CD4-positive, alpha-beta memory T cell (primary cell): Measurements from ENCODE around the gene ZFPL1. TPM values are rescaled to one million over a fixed set of nuclear protein-coding genes. Genes with fewer than 3 reads are reported as not detected.
A peak's percentile ranks its signal among the peaks of the same experiment; 100 is the strongest.

Experiments used
- CTCF ChIA-PET: fragments of 350-600 bp; sonication (Branson Sonifier 250); formaldehyde crosslinking; loops from one replicate; lab custom pipeline; 2021; ENCODE audit warnings: inconsistent platforms; ENCODE audit not compliant: partially characterized antibody; lab: Charles Lee
- POLR2A ChIA-PET: fragments of 350-600 bp; sonication (Branson Sonifier 250); formaldehyde crosslinking; loops from one replicate; lab custom pipeline; 2021; ENCODE audit not compliant: partially characterized antibody; lab: Charles Lee
- DNase-seq, 5 donors: peaks; one replicate each; pipeline versions ENCODE4 v3.0.0 to v3.0.0-alpha.2; 2020 to 2022; ENCODE audit warnings: mixed read lengths in 1 of 5
- H3K27ac ChIP-seq: one replicate; pipeline ENCODE4 v1.7.0; 2013; ENCODE audit warnings: low read depth, low read length
- H3K27me3 ChIP-seq: 2 replicates; pipeline ENCODE4 v1.7.0; 2013; ENCODE audit warnings: mild to moderate bottlenecking, low read length, moderate library complexity; ENCODE audit not compliant: insufficient read depth
- H3K36me3 ChIP-seq: 2 replicates; pipeline ENCODE4 v1.7.0; 2013; ENCODE audit warnings: mild to moderate bottlenecking, low read length, moderate library complexity; ENCODE audit not compliant: insufficient read depth
- H3K4me1 ChIP-seq: 2 replicates; pipeline ENCODE4 v1.7.0; 2013; ENCODE audit warnings: mild to moderate bottlenecking, low read length, moderate library complexity; ENCODE audit not compliant: insufficient read depth
- H3K4me3 ChIP-seq, 2 donors: one replicate each; pipeline ENCODE4 v1.7.0; 2013; ENCODE audit warnings: low read length in 2 of 2, mild to moderate bottlenecking in 1 of 2
- H3K9me3 ChIP-seq, 2 donors: one replicate each; pipeline ENCODE4 v1.7.0; 2013; ENCODE audit warnings: low read length in 2 of 2, control low read depth in 1 of 2; ENCODE audit not compliant: control insufficient read depth in 1 of 2
- H3K27ac Mint-ChIP-seq, 7 donors: one replicate each; pipeline ENCODE4 v1.8.0; 2020 to 2021; ENCODE audit warnings: mixed read lengths in 7 of 7, mild to moderate bottlenecking in 6 of 7, inconsistent platforms in 3 of 7, moderate library complexity in 3 of 7
- H3K27me3 Mint-ChIP-seq, 2 donors: one replicate each; pipeline ENCODE4 v1.8.0; 2020 to 2021; ENCODE audit warnings: mixed read lengths in 2 of 2
- H3K36me3 Mint-ChIP-seq, 2 donors: one replicate each; pipeline ENCODE4 v1.8.0; 2020 to 2021; ENCODE audit warnings: mixed read lengths in 2 of 2, inconsistent platforms in 1 of 2, mild to moderate bottlenecking in 1 of 2
- H3K4me1 Mint-ChIP-seq, 4 donors: one replicate each; pipeline ENCODE4 v1.8.0; 2020 to 2021; ENCODE audit warnings: mixed read lengths in 4 of 4, mild to moderate bottlenecking in 1 of 4
- H3K4me3 Mint-ChIP-seq, 8 donors: one replicate each; pipeline ENCODE4 v1.8.0; 2020 to 2021; ENCODE audit warnings: mixed read lengths in 8 of 8, mild to moderate bottlenecking in 7 of 8, moderate library complexity in 6 of 8, inconsistent platforms in 3 of 8
- H3K9me3 Mint-ChIP-seq, 8 donors: one replicate each; pipeline ENCODE4 v1.8.0; 2020 to 2021; ENCODE audit warnings: mixed read lengths in 8 of 8, mild to moderate bottlenecking in 5 of 8, inconsistent platforms in 3 of 8, moderate library complexity in 1 of 8
- intact Hi-C: fragments of 100-400 bp; cut with micrococcal nuclease; formaldehyde crosslinking; loops from one replicate; pipeline ENCODE4 v1.15.1; 2023
- polyA plus RNA-seq, 2 donors: library from polyadenylated mRNA; unstranded; fragments of 300-500 nt; fragmentation: Illumina TruSeq; gene quantifications; one replicate each; pipeline ENCODE4 v1.2.3, GENCODE V29; 2021
- total RNA-seq, 2 experiments: library from RNA; stranded (reverse); gene quantifications; one replicate each; pipeline ENCODE4 v1.2.3, GENCODE V29; 2021

ZFPL1 gene
- total and polyA plus RNA-seq, 4 experiments from 2014 or later = 28.7 to 51.9 (median 39.8) TPM

DNA sequence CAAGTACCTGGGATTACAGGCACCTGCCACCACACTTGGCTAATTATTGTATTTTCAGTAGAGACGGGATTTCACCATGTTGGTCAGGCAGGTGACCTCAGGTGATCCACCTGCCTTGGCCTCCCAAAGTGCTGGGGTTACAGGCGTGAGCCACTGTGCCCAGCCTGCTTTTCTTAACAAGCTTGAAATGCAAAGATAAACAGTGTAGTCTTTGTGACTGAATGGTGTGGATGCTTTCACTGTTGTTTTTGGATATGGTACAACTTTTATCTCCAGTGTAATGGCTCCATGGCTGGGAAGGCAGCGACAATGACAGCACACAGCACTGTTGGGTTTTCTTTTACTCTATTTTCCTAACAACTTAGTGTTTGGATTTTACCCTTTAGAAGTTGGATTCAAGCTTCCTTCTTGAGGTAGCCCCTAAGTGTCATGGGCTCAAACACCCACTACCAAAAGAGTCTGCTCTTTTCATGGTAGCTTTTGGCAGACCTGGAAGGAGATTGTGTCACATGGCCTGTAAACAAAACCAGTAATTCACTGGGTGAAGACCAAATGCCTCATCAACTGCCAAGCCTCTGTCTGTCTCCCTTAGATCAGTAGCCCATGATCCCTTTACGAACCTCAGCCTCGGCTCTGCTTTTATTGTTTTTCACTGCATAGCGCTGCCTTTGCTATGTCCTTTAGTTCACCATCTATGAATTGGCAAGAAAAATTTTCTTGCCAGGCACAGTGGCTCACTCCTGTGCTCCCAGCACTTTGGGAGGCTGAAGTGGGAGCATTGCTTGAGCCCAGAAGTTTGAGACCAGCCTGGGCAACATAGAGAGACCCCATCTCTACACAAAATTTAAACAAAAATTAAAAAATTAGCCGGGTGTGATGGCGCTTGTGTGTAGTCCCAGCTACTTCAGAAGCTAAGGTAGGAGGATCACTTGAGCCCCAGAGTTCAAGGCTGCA is 18.4 kb downstream of the ZFPL1 start:
- Mint-ChIP-seq H3K4me3 (no peak overlapping the region), H3K27me3 (no peaks in the 10 kb centered on the region), H3K9me3 (no peaks in the 10 kb centered on the region), H3K4me1 (peaks cover 11 to 22% (median 17%) of the 10 kb centered on the region in 4 donors), H3K36me3 (peaks cover 22 to 49% of the 10 kb centered on the region in 2 donors), H3K27ac (peak overlapping the region in 1 of 7 donors; percentile 19)
- no peak overlapping the region for H3K4me3 ChIP-seq
- DNase-seq = no peak
- CTCF ChIA-PET = interaction anchor here (1.0 to 2.3 kb wide), 5 partner anchors 8 to 213 kb away, joined by 3 to 5 read pairs (median 4); partner anchors contain the start of genes ARL2, CDC42EP2, TM7SF2 and ZNHIT2
- intact Hi-C loops = no loop called here
- peaks cover 5% of the 10 kb centered on the region for H3K4me1 ChIP-seq
- POLR2A ChIA-PET = interaction anchor here (0.7 to 17.5 kb wide), 3 partner anchors 13 to 88 kb away, joined by 3 to 320 read pairs (median 4); partner anchors contain the start of genes ARL2, FAU, MRPL49 and TM7SF2
- H3K9me3 ChIP-seq = no peaks in the 10 kb centered on the region
- no peaks in the 10 kb centered on the region for H3K27me3 ChIP-seq
- no peak overlapping the region for H3K27ac ChIP-seq
- H3K36me3 ChIP-seq = no peaks in the 10 kb centered on the region

DNA sequence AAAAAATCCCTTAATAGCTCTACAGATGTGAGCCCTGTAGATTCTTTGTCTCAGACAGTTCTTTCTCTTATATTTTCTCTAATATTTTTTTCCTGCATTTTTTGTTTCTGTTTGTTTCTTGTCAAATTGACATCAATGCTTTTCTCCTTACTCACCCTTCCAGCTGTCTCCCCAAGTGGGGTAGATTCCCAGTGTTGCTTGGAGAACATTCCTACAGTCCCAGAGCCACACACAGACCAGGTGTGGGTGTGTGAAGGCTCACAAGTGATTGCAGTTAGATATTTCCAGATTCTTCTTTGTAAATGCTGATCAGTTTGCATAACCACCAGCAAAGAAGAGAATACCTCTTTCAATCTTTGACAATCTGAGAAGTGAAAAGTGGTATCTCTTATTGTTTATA is 19.5 kb downstream of the ZFPL1 start:
- DNase-seq = no peak
- H3K27ac ChIP-seq = no peak overlapping the region
- no peak overlapping the region for H3K4me3 Mint-ChIP-seq
- H3K36me3 ChIP-seq = no peaks in the 10 kb centered on the region
- H3K27me3 ChIP-seq = no peaks in the 10 kb centered on the region
- peaks cover 19 to 46% of the 10 kb centered on the region in 2 donors for H3K36me3 Mint-ChIP-seq
- peaks cover 9 to 17% (median 13%) of the 10 kb centered on the region in 4 donors for H3K4me1 Mint-ChIP-seq
- H3K9me3 Mint-ChIP-seq = no peaks in the 10 kb centered on the region
- intact Hi-C loops = no loop called here
- H3K27ac Mint-ChIP-seq = peak overlapping the region in 2 of 7 donors; percentile 17 to 23
- POLR2A ChIA-PET = interaction anchor here (1.3 to 17.5 kb wide), 2 partner anchors 12 to 89 kb away, joined by 4 to 320 read pairs; partner anchors contain the start of genes ARL2, FAU, MRPL49 and TM7SF2
- H3K9me3 ChIP-seq = no peaks in the 10 kb centered on the region
- no peaks in the 10 kb centered on the region for H3K27me3 Mint-ChIP-seq
- no peak overlapping the region for H3K4me3 ChIP-seq
- CTCF ChIA-PET = interaction anchor here (1.0 to 2.3 kb wide), 4 partner anchors 8 to 211 kb away, joined by 3 to 5 read pairs (median 4); partner anchors contain the start of genes ARL2, CDC42EP2, TM7SF2 and ZNHIT2
- no peaks in the 10 kb centered on the region for H3K4me1 ChIP-seq

DNA sequence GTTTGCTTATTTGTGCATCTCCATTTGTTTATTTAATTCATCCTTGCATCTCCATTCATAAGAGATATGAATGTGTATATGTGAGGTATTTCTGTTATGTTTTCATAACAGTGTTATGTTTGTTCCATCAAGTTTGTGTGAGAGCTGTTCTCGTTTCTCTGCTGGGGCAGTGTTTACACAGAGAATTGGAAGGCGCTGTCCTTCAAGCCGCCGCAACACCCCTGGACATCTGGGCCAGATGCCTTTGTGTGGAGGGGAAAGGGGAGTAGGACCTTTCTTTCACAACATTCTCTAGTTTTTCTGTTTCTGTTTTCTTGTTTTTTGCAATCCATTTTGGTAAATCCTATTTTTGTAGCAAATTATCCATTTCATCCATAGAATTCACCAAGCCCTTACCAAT is 20.6 kb downstream of the ZFPL1 start:
- H3K36me3 Mint-ChIP-seq = peaks cover 16 to 39% of the 10 kb centered on the region in 2 donors

DNA sequence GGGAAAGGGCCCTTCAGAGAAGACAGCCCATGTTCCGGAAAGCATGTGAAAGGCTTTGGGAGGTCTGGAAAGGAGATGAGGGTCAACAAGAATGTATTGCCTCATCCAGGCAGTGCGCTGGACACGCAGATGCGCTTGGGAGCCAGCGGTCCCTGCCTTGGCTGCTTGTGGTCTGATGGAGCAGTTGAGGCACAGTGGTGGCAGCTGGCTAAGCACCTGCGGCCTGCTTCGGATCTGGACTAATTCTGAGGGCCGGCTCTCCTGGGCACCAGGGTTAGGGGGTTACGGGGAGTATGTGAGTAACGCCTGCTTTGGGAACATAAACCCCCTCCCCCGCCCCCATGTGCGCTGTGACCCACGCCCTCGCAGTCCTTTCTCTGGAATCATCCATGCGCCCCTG is 23.1 kb downstream of the ZFPL1 start:
- Histone ChIP-seq H3K9me3 (no peaks in the 10 kb centered on the region), H3K27ac (no peak overlapping the region), H3K4me3 (no peak overlapping the region), H3K4me1 (peaks cover 17% of the 10 kb centered on the region), H3K27me3 (no peaks in the 10 kb centered on the region), H3K36me3 (peaks cover 16% of the 10 kb centered on the region)
- H3K4me3 Mint-ChIP-seq = no peak overlapping the region
- peaks cover 13 to 32% (median 26%) of the 10 kb centered on the region in 4 donors for H3K4me1 Mint-ChIP-seq
- H3K27me3 Mint-ChIP-seq = no peaks in the 10 kb centered on the region
- H3K27ac Mint-ChIP-seq = peak overlapping the region in 1 of 7 donors; percentile 32
- ChIA-PET POLR2A (interaction anchor here (2.0 to 15.5 kb wide), 2 partner anchors 10 to 14 kb away, joined by 7 to 320 read pairs; partner anchors contain the start of genes FAU, MRPL49 and VPS51), CTCF (no interaction called here)
- intact Hi-C loops = no loop called here
- DNase-seq = no peak
- peaks cover 20 to 43% of the 10 kb centered on the region in 2 donors for H3K36me3 Mint-ChIP-seq
- no peaks in the 10 kb centered on the region for H3K9me3 Mint-ChIP-seq

More for the DNA sequence above, 20.6 kb downstream of the ZFPL1 start:
- peaks cover 11% of the 10 kb centered on the region for H3K36me3 ChIP-seq
- ChIA-PET POLR2A (interaction anchor here (17.5 kb wide), 1 partner anchor 10 kb away, joined by 320 read pairs; the partner anchor contains the start of genes FAU, MRPL49, TM7SF2 and ZNHIT2), CTCF (interaction anchor here (0.6 to 0.7 kb wide), 2 partner anchors 8 to 53 kb away, joined by 3 read pairs; no protein-coding TSS in a partner anchor)
- Mint-ChIP-seq H3K4me1 (peaks cover 5 to 13% (median 10%) of the 10 kb centered on the region in 4 donors), H3K4me3 (no peak overlapping the region), H3K27ac (peak overlapping the region in 2 of 7 donors; percentile 20 to 41), H3K27me3 (no peaks in the 10 kb centered on the region), H3K9me3 (no peaks in the 10 kb centered on the region)
- no peak overlapping the region for H3K4me3 ChIP-seq
- no peaks in the 10 kb centered on the region for H3K27me3 ChIP-seq
- DNase-seq = no peak
- no peaks in the 10 kb centered on the region for H3K4me1 ChIP-seq
- intact Hi-C loops = no loop called here
- H3K9me3 ChIP-seq = no peaks in the 10 kb centered on the region
- no peak overlapping the region for H3K27ac ChIP-seq

DNA sequence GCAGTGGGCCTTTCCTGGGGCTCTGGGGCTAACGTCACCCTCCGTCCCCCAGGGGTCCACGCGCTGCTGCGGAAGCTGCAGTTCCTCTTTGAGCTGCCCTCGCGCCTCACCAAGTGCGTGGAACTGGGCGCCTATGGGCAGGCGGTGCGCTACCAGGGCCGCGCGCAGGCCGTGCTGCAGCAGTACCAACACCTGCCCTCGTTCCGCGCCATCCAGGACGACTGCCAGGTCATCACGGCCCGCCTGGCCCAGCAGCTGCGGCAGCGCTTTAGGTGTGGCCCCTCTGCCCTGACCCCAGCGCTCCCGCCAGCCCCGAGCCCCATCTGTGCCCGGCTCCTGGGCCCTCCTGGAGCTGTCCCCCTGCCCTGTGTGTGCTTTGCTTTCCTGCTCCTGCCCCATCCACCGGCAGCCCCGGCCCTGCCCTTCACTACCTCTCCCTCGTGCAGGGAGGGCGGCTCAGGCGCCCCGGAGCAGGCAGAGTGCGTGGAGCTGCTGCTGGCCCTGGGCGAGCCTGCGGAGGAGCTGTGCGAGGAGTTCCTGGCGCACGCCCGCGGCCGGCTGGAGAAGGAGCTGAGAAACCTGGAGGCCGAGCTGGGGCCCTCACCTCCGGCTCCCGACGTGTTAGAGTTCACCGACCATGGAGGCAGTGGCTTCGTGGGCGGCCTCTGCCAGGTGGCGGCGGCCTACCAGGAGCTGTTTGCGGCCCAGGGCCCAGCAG is 23.9 kb downstream of the ZFPL1 start:
- Mint-ChIP-seq H3K9me3 (no peaks in the 10 kb centered on the region), H3K4me3 (no peak overlapping the region), H3K36me3 (peaks cover 20 to 40% of the 10 kb centered on the region in 2 donors), H3K27me3 (no peaks in the 10 kb centered on the region), H3K4me1 (peaks cover 13 to 35% (median 28%) of the 10 kb centered on the region in 4 donors), H3K27ac (no peak overlapping the region)
- no peaks in the 10 kb centered on the region for H3K9me3 ChIP-seq
- peaks cover 16% of the 10 kb centered on the region for H3K36me3 ChIP-seq
- ChIA-PET CTCF (interaction anchor here (4.8 to 6.8 kb wide), 3 partner anchors 10 to 73 kb away, joined by 33 to 70 read pairs (median 55); partner anchors contain the start of genes CAPN1, FAU, MRPL49 and VPS51), POLR2A (interaction anchor here (1.8 to 15.5 kb wide), 3 partner anchors 9 to 13 kb away, joined by 7 to 320 read pairs (median 12); partner anchors contain the start of genes FAU, MRPL49, VPS51 and ZNHIT2)
- H3K4me1 ChIP-seq = peaks cover 20% of the 10 kb centered on the region
- intact Hi-C loops = no loop called here
- no peak for DNase-seq
- no peak overlapping the region for H3K4me3 ChIP-seq
- H3K27me3 ChIP-seq = no peaks in the 10 kb centered on the region
- H3K27ac ChIP-seq = no peak overlapping the region

DNA sequence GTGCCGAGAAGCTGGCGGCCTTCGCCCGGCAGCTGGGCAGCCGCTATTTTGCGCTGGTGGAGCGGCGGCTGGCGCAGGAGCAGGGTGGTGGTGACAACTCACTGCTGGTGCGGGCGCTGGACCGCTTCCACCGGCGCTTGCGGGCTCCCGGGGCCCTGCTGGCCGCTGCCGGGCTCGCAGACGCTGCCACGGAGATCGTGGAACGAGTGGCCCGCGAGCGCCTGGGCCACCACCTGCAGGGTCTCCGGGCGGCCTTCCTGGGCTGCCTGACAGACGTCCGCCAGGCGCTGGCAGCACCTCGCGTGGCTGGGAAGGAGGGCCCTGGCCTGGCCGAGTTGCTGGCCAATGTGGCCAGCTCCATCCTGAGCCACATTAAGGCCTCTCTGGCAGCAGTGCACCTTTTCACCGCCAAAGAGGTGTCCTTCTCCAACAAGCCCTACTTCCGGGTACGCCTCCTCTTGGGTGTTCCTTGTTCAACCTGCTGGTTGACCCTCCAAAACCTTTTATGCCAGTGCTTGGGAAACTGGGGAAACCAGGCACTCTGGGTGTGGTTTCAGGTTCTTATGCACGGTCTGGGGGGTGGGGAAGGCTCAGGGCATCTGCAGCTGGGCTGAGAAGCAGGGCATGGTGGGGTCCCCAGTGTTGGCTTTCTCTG is 24.6 kb downstream of the ZFPL1 start:
- peaks cover 0 to 1% (median 0%) of the 10 kb centered on the region in 8 donors for H3K9me3 Mint-ChIP-seq
- H3K36me3 Mint-ChIP-seq = peaks cover 20 to 36% of the 10 kb centered on the region in 2 donors
- no peaks in the 10 kb centered on the region for H3K9me3 ChIP-seq
- H3K36me3 ChIP-seq = peaks cover 16% of the 10 kb centered on the region
- H3K27ac ChIP-seq = no peak overlapping the region
- H3K27me3 ChIP-seq = no peaks in the 10 kb centered on the region
- H3K4me3 Mint-ChIP-seq = no peak overlapping the region
- H3K27me3 Mint-ChIP-seq = no peaks in the 10 kb centered on the region
- ChIA-PET CTCF (interaction anchor here (0.7 to 6.8 kb wide), 6 partner anchors 10 to 420 kb away, joined by 3 to 70 read pairs (median 20); partner anchors contain the start of genes CAPN1, FAU, MRPL49 and SNX15), POLR2A (interaction anchor here (0.7 to 15.5 kb wide), 4 partner anchors 8 to 26 kb away, joined by 5 to 320 read pairs (median 10); partner anchors contain the start of genes FAU, MRPL49, SYVN1 and VPS51)
- DNase-seq = no peak
- peaks cover 27% of the 10 kb centered on the region for H3K4me1 ChIP-seq
- intact Hi-C loops = no loop called here
- no peak overlapping the region for H3K27ac Mint-ChIP-seq
- H3K4me3 ChIP-seq = no peak overlapping the region
- peaks cover 17 to 39% (median 26%) of the 10 kb centered on the region in 4 donors for H3K4me1 Mint-ChIP-seq
